Stimulated activated CD8-positive, alpha-beta memory T cell treated with anti-CD3 and anti-CD28 coated beads, Interleukin-4, amount 100 ng/mL, for 1 hour (primary cell): Measurements from ENCODE around the gene SETBP1.

Source experiments
- DNase-seq, 2 donors: peaks; one replicate each; pipeline ENCODE4 v3.0.0-alpha.2; 2020; ENCODE audit warnings: low read depth in 2 of 2, low spot score in 1 of 2

Gene SETBP1

DNA sequence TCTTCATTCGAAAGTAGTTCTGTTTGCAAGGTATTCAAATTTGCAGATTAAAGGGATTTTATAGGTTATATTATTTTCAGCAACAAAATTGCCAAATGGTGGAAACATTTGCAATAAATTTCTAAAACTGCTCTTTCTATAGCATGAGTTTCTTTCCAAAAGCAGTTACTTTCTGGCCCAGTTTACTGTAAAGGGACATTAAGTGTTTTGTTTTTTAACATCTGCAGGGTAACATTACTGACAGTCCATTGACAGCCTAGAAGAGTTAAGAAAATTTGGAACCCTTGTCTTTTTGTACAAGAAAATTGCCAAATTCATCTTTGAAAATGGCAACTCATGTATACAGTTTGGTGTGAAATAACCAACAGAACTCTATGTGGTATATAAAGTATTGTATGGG is 375.1 kb downstream of the SETBP1 start:
- DNase-seq = no peak

DNA sequence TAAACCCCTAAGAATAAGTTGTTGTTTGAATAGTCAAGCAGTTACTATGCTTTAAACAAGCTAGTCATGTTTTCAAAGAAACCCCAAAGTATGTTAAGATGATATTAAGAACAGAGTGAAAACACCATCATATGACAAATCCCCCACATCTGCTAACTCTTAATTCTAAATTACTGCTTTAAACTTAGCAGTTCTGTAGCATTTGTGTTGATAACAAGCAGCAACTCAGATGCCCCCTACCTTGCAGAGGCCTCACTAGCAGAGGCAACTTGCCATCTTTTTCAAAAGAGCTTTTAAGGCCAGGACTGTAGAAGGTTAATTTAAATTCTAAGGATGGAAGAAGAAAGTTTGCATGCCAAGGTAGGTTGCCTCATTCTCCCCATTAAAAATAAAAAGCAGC is 376.2 kb downstream of the SETBP1 start:
- no peak for DNase-seq

DNA sequence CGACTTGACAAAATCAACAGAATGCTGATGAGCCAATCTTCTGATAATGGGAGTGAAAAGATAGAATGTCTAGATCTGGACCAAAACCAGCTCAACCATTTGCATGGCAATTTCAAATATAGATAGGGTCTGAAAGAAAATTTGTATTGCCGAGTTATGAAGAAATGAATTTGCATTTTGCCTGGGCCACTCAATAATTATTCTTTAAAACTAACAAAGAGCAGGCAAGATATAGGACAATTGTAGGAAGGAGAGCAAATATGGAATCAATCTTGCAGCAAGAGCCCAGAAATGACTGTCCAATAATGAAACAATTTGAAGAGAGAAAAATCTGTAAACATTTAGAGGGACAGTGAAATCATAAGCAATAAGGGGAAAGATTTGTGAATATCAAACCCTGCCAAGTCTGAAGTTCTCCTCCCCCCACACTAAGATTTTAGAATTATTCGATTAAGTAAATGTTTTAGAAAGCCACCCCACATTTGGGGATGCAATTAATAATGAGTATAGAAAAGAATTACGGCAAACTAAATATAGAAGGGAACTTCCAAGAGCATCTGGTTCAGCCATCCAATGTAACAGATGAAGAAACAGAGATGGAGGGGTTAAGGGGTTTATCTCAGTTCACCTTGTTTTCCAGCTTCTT is 377.4 kb downstream of the SETBP1 start:
- no peak for DNase-seq

DNA sequence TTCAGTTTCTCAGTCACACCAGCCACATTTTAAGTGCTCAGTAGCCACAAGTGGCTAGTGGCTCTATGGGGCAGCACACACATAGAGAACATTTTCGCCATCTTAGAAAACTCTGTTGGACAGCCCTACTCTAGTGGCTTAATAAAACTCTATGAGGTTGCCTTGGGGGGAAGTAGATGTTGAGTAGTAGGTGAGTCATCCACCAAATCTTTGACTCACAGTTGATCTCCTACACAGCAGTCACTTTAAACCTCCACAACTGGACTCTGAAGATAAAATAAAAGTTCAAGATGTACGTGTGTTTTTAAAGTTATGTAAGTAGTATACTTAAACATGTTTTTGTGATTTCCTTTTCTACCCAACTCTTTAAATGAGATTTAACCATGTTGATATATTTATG is 379.0 kb downstream of the SETBP1 start:
- DNase-seq = no peak

DNA sequence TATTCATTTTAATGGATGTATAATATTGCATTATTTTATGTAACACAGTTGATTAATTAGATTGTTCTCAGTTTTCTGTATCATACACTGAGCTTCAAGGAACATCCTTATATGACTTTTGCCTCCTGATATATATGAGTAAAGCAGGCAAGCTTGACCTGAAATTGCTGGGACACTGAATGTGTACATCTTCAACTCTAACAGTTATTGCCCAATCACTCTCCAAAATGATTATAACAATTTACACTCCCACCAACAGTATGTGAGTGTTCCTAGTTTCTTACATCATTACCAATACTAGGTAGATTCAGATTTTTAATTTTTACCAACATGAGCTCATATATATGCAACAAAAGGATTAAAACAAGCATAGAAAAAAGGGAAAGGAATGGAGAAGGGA is 379.4 kb downstream of the SETBP1 start:
- DNase-seq = no peak

DNA sequence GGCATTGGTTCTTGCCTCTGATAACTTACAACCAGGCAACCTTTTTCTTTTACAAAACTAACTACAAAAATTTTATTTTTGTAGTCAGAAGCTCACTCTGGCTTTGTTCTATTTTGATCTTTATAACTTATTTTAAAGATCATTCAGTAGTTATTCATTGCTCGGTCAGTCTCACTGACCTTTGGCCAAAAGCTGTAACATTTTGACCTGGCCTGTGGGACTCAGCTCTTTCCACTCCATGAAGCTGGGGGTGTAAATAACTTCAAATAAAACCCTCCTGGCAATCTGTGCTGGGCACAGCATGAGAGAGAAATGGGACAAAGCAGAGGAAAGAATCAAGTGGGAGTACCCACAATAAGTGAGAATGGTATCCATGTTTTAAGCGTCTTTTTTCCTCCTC is 380.7 kb downstream of the SETBP1 start:
- DNase-seq = no peak

DNA sequence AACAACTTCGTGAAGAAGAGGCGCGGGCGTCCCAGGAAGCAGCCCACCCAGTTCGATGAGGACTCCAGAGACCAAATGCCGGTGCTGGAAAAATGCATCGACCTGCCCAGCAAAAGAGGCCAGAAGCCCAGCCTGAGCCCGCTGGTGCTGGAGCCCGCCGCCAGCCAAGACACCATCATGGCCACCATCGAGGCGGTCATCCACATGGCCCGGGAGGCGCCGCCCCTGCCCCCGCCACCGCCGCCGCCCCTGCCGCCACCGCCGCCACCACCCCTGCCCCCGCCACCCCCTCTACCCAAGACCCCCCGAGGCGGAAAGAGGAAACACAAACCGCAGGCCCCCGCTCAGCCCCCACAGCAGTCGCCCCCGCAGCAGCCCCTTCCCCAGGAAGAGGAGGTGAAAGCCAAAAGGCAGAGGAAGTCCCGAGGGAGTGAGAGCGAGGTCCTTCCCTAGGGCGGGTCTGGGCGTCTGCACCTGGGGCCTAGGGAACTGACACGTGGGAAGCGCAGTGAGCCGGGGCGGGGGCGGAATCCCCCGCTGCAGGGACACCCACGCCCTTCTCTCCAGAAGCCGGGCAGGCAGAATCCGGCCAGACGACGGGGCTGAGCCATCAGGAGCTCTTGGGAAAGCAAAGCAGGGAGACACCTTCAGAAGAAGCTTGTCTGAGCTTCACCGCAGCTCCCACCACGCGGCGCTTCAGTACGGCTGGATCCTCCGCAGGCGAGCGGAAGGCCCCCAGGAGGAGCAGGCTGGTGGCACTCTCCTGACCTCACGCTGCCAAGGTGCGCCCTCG is 382.8 kb downstream of the SETBP1 start:
- DNase-seq = no peak

DNA sequence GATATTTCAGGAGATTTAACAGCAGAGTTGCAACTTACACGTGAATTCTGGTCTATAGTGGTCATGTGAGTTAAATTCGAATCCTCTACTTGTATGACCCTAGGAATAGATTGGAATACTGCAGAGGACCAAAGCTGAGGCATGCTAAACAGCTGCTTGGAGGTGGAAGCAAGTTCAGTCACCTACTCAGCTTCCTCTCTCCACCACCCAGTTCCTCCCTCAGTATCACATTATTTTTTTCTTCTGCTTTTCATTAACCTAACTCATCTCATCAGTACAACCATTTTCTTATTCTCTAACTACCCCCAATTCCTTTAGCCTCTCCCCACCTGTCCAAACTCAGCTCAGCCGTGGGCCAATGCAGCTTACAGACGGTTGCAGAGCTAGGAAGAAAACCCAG is 385.5 kb downstream of the SETBP1 start:
- no peak for DNase-seq

DNA sequence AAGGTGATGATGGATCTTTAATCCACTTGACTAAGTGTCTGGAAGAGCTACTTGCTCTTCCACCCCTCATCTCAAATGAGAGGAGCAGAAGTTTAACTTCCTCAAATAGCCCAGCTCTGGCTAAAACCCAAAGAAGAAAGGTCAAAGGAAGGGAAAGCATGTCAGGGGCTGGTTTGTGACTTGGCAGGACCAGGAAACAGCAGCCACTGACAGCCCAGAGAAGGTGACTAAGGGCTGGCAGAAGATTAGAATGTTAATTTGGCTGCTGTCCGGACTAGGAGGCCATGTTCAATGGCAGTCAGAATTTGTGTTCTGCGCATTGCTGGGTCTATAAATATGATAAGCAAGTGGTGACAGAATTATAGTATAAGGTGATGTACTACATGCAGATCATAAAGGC is 386.2 kb downstream of the SETBP1 start:
- no peak for DNase-seq

DNA sequence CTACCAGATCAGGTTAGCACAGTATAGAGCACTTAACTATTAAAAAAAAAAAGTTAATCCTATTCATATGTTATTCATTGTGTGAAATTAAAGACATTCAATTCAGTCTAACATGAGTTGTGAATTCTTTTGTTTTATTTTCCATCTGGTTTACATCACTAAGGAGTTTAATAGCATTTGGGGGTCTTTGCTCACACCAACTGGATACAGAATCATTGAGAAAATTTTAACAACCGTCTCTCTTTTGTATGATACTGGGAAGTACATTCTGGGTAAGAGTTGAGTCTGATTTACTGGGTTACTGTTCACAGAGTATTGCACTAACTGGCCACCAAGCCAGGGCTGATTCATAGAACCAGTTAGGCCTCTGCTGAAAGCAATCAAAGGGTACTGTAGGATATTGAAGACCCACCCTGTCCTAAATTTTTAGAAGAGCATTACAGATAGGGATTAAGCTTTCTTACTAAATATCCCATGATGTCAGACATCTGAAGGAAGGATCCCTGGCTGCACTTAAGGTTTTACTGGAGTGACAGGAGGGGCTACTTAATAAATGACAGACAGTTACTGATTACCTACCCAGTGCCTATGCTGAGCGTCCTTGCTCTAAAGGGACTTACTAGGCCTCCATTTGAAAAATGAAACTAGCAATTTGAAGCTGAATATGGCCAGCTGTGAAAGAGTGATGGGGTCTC is 387.9 kb downstream of the SETBP1 start:
- DNase-seq = no peak

DNA sequence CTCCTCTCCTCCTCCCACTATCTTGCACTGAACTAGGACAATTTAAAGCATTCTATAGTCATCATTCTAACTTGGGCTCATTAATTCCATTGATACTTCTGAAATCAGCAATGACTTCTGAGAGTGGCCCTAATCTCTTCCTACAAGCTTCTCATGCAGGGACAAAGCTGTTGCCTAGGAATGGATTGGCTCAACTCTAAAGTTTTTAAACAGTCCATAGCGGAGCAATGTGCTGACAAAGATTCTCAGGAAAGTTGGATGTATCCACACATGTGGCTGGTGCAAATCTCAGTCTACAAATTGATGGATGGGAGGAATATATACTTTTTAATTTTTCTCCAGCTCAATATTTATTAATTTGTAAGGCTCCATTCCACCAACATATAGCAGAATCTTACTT is 388.9 kb downstream of the SETBP1 start:
- DNase-seq = no peak

DNA sequence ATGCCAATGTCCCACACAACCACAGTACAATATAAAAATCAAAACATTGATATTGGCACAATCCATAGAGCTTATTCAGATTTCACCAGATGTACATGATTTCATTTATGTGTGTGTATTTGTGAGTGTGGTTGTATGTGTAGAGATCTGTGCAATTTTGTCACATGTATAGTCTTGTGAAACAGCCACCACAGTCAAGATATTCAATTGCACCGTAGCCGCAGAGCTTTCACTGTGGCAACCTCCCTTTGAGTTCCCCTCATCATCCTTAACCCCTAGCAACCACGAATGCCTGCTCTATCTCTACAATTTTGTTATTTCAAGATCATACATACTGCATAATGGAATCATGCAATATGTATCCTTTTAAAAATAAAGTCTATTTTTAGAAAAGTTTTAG is 391.3 kb downstream of the SETBP1 start:
- no peak for DNase-seq

DNA sequence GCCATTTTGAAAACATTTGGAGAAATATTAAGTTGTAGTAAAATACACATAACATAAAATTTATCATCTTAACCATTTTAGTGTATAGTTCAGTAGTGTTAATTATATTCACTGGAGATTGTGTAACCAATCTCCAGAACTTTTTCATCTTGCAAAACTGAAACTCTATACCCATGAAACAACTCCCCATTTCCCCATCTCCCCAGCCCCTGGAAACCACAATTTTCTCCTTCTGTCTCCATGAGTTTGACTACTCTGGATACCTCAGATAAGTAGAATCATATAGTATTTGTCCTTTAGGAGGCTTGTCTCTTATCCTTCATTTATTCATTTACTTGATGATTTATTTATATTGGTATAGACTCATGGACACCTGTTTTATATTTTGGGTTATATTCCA is 392.9 kb downstream of the SETBP1 start:
- DNase-seq = no peak

DNA sequence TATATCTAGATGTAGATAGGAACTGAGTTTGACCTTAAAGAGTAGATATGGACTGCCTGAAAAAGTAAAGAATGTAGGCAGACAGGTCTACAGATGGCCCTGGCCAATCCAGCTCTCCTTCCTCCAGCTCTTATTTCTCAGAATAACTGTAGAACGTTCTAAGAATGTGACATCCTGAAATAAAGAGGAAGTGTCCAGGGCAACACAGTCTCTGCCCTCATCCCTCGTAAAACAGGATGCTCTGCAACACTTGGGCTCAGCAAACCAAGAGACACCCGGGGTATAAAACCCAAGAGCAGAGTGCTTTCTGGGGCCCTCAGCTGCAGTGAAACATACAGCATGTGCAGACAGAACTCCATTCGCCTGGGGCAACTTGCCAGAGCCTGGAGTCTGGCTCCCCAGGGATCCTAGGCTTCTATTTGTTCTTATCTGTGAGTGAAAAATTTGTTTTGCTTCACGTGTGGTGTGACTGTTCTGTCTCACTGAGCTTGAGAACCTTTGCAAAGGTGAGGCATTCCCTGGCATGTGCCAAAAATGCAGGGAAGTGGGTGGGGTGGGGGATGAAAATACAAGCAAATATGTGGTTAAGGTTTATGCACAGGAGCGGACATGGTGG is 401.0 kb downstream of the SETBP1 start:
- no peak for DNase-seq

DNA sequence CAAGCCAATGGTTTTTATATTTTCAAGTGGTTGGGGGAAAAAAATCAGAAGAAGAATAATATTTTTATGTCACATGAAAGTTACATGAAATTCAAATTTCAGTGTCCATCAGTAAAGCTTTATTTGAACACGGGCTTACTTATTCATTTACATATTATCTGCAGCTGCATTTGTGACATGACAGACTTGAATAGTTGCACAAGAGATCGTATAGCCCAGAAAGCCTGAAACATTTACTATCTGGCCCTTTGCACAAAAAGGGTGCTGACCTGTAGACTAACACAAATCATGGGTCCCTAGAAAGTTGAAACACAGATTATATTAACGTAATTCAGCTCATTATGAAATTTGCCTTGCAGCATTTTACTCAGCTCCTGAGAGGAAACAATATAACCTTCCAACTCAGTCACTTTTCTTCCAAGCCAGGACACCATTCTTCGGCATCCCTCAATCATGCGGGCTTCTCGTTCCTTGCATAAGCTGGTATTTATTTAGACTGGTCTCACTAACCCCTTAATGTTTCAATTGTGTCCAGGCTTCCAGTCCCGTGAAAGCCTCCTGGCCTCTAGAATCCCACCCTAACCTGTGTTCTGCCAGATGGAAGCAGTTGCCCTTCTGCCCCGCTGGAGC is 402.7 kb downstream of the SETBP1 start:
- no peak for DNase-seq

DNA sequence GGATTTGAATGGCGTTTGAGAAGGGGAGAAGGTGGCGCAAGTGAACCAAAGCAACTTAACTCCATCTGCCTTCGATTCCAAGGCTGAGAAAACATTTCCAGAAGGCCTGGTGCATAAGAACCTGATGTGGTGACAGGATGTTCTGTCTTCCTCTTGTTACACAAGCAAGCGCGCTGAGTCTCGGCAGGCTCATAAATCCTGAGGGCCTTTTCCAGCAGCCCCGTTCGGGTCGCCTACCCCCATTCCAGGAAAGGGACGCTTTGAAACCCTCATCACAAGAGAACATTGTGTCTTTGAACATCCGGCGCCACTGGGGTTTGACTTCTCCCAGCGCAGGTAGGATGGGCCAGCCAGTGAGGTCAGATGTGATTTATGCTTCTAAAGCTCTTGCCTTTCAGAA is 403.5 kb downstream of the SETBP1 start:
- DNase-seq = no peak

DNA sequence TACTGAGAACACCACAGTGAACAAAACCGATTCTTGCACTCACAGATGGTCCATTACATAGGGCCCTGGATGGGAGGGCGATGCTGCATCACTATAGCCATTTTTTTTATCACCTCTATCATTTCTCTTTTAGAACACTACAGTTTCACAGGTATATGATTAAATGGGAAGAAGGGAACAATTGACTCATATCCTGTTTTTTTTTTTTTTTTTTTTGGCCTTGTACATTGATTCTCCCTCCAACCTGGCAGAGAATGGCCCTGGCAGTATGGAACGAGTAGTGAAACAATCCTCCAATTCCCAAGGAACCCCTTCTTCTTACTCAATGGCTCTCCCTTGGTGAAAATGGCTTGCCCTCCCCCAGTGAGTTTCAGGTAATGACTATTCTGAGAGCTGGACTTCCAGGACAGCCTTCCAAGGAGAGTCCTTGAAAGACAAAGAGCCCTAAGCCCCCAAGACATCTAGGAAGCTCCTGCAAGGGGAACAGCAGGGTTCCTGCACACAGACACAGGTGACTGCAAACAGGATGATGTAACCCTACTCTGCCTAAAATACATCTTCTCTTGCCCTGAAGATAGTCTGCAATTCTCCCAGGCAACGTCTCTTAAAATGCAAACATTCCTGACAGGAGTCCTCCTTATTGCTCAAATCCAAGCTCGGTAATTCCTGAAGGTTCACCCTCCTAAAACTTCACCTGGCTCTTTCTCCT is 405.4 kb downstream of the SETBP1 start:
- DNase-seq = no peak

DNA sequence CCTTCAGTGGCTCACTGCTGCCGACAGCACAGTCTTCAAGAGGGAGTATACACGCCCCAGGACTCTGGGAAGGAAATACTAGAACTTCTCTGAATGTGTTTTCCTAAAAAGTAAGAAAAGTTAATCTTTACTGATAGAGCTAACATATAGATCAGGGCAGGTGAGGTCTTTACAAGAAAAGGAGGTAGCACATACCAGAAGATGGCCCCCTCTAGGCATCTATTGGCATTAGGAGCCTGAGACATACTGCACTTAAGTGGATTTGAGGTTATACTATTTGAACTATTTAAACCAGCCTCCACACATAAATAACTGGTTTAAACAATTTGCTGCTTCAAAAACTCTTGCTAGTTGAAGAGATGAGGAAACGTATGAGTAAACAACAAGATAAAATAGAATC is 406.1 kb downstream of the SETBP1 start:
- DNase-seq = no peak

DNA sequence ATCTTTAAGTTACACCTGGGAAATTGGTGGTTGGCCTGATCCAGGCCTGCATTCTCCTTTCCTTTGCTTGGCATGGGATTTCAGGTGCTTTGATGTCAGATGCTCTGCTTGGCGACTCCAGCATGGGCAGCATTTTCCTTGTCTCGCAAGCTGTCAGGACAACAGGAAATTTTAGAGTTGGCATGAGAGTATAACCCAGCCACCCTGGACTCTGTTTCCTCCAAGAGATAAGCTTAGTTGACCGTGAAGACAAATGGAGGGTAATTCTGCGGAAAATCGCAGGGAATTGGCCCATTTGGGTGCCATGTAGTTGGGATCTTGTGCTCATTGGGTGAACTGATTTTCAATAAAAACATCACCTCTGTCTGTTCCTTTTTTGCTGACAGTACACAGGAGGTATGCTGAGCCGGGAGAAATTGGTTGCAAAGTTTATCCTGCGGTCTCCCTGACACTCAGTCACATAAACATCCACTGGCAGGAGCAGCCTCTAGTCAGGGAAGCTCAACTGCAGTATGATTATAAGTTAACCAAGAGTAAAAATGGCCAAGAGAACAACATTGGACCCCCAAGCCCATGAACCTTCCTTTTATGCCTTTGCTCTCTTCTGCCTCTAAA is 409.9 kb downstream of the SETBP1 start:
- no peak for DNase-seq

DNA sequence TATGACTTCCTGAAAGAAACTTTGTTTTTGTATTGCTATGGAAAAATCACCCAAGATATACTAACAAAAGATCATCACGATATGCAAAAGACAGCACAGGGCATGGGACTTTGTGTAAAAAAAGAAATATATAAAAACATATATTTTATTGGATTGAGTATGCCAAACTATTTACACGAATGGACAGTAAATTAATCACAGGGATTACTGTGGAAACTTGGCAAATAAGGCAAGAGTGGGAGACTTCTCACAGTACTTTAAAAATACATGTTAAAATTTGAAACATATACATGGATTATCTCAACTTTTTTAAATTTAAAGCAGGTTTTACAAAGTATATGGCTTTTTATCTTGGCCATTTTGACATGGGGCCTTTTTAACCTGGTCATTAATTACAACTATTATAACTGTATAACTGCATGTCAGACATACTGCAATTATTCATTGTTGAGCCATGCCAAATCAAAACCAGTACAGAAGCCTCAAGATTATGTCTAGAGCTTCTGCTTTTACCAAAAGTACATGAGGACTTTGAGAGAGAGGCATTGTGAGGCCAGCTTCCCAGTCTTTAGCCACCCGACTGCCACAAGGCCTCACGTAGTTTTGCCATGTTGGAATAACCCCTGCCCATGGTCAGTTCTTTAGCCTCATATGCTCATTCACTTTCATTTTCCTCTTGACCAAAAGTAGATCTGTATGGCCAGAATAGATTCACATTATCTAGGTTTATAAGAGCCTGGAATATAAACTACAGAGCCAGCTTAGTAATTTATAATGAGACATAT is 419.8 kb downstream of the SETBP1 start:
- no peak for DNase-seq
